ENCODE data around the gene SLC25A12. TPM values are rescaled to one million over a fixed set of nuclear protein-coding genes. Genes with fewer than 3 reads are reported as not detected.

Gene SLC25A12
- 10.8 TPM for total RNA-seq
- long read RNA-seq, transcript SLC25A12-202 (18 exons, 2,979 nt) = major isoform, 12 of 19 reads
- long read RNA-seq, partial matches to known transcripts = 0 of 19 reads
- long read RNA-seq, other reads (novel, unspliced or antisense) = 7 of 19 reads

- ATAC-seq (peak; percentile 98 to 99), DNase-seq (peak; percentile 90)
- Histone ChIP-seq H3K27me3 (ENCODE audit: low read depth) (no peaks in the 10 kb centered on the region), H3K4me3 (peak within 1 kb of the TSS; percentile 91), H3K27ac (peak within 1 kb of the TSS; percentile 85), H3K4me1 (peaks cover 14% of the 10 kb centered on the region), H3K9me3 (no peaks in the 10 kb centered on the region), H3K36me3 (peaks cover 7% of the 10 kb centered on the region)
- no peak for TF ChIP-seq CTCF (IDR thresholded peaks at IDR 0.05)
- intact Hi-C loops (cut with DNase I) = no loop called here
Observed at GRCh38 chr2:171893824-171894611, at the start of gene SLC25A12. Gene SLC25A12, minus strand, starts transcription at chr2:171894244. Its CDS starts 30 bp downstream, at chr2:171894214.

- H3K9me3 ChIP-seq = no peaks in the 10 kb centered on the region
- no peaks in the 10 kb centered on the region for H3K4me1 ChIP-seq
- TF ChIP-seq CTCF (IDR thresholded peaks at IDR 0.05) = no peak
- DNase-seq = no peak
- ATAC-seq = no peak
- no peak overlapping the region for H3K27ac ChIP-seq
- no peaks in the 10 kb centered on the region for H3K27me3 ChIP-seq (ENCODE audit: low read depth)
- intact Hi-C loops (cut with DNase I) = no loop called here
- no peak overlapping the region for H3K4me3 ChIP-seq
- no peaks in the 10 kb centered on the region for H3K36me3 ChIP-seq
Observed at GRCh38 chr2:171941316-171941699, 47.3 kb upstream of the SLC25A12 start.

- ATAC-seq (no peak), DNase-seq (no peak)
- no peak for TF ChIP-seq CTCF (IDR thresholded peaks at IDR 0.05)
- no peaks in the 10 kb centered on the region for H3K27me3 ChIP-seq (ENCODE audit: low read depth)
- H3K4me1 ChIP-seq = no peaks in the 10 kb centered on the region
- H3K27ac ChIP-seq = no peak overlapping the region
- no peaks in the 10 kb centered on the region for H3K9me3 ChIP-seq
- intact Hi-C loops (cut with DNase I) = no loop called here
- H3K36me3 ChIP-seq = no peaks in the 10 kb centered on the region
- H3K4me3 ChIP-seq = no peak overlapping the region
Observed at GRCh38 chr2:171939743-171940071, 45.7 kb upstream of the SLC25A12 start.

GRCh38 chr2:171939058-171939742, 45.2 kb upstream of the SLC25A12 start:
- Histone ChIP-seq H3K9me3 (no peaks in the 10 kb centered on the region), H3K36me3 (no peaks in the 10 kb centered on the region), H3K27me3 (ENCODE audit: low read depth) (no peaks in the 10 kb centered on the region), H3K4me3 (no peak overlapping the region), H3K4me1 (no peaks in the 10 kb centered on the region), H3K27ac (no peak overlapping the region)
- TF ChIP-seq CTCF (IDR thresholded peaks at IDR 0.05) = no peak
- intact Hi-C loops (cut with DNase I) = no loop called here
- no peak for DNase-seq
- ATAC-seq = no peak

- DNase-seq (no peak), ATAC-seq (no peak)
- peaks cover 42% of the 10 kb centered on the region for H3K36me3 ChIP-seq
- no peak overlapping the region for H3K4me3 ChIP-seq
- no peak for TF ChIP-seq CTCF (IDR thresholded peaks at IDR 0.05)
- H3K27me3 ChIP-seq (ENCODE audit: low read depth) = no peaks in the 10 kb centered on the region
- intact Hi-C loops (cut with DNase I) = no loop called here
- H3K4me1 ChIP-seq = peaks cover 6% of the 10 kb centered on the region
- no peaks in the 10 kb centered on the region for H3K9me3 ChIP-seq
- H3K27ac ChIP-seq = no peak overlapping the region
Observed at GRCh38 chr2:171930385-171930784, 36.3 kb upstream of the SLC25A12 start.
